ENCODE data around the gene EMD. TPM values are rescaled to one million over a fixed set of nuclear protein-coding genes. Genes with fewer than 3 reads are reported as not detected.

The EMD gene
- polyA plus RNA-seq, 1 donor (not counting 4 experiments of a cell fraction or from before 2014, with no cell fraction given): 36.9 TPM

GRCh38 chrX:154402622-154403127 is 23.6 kb downstream of the EMD start:
- dilution Hi-C loops (cut with MboI; ENCODE audit: extremely low pct_ligation_motif_present, low sequenced_read_pairs): no loop called here
- no peak for FAIRE-seq

GRCh38 chrX:154403192-154403591 is 24.1 kb downstream of the EMD start:
- peaks cover 6 to 18% of the 10 kb centered on the region in 2 experiments for H3K36me3 ChIP-seq (ENCODE audit: control insufficient read depth in 2 of 2, extremely low read depth in 1 of 2, insufficient read depth in 2 of 2, low read length in 2 of 2)
- H3K79me2 ChIP-seq (ENCODE audit: control insufficient read depth, insufficient read depth, low read length): peaks cover 13% of the 10 kb centered on the region
- FAIRE-seq (no peak), DNase-seq (ENCODE audit: low read depth, low spot score) (no peak)
- H2AFZ ChIP-seq (ENCODE audit: control insufficient read depth, low read length): no peak overlapping the region
- dilution Hi-C loops (cut with MboI; ENCODE audit: extremely low pct_ligation_motif_present, low sequenced_read_pairs): no loop called here
- H3K27me3 ChIP-seq (ENCODE audit: control insufficient read depth, extremely low read depth, insufficient read depth, low read length): no peaks in the 10 kb centered on the region
- no peak overlapping the region for H3K27ac ChIP-seq (ENCODE audit: control insufficient read depth, insufficient read depth, low read length)
- H4K20me1 ChIP-seq (ENCODE audit: control insufficient read depth, extremely low read depth, insufficient read depth, low read length): no peaks in the 10 kb centered on the region
- peaks cover 2% of the 10 kb centered on the region for H3K4me1 ChIP-seq (ENCODE audit: control insufficient read depth, extremely low read depth, insufficient read depth, low read length)
- no peak overlapping the region for H3K9ac ChIP-seq (ENCODE audit: control insufficient read depth, extremely low read depth, insufficient read depth, low read length)
- no peak for TF ChIP-seq CTCF (optimal IDR thresholded peaks at IDR 0.05 in 1 of 3, IDR thresholded peaks at IDR 0.05 in 1 of 3, conservative IDR thresholded peaks at IDR 0.05 in 1 of 3; ENCODE audit: extremely low read depth in 1 of 3, insufficient read depth in 2 of 3, low read length in 3 of 3)
- TF ChIP-seq EZH2 (IDR thresholded peaks at IDR 0.05; ENCODE audit: low read length): no peak
- H3K4me3 ChIP-seq (ENCODE audit: control insufficient read depth in 2 of 3, extremely low read depth in 1 of 3, insufficient read depth in 2 of 3, low read depth in 1 of 3, low read length in 3 of 3): no peak overlapping the region
- no peak overlapping the region for H3K4me2 ChIP-seq (ENCODE audit: control insufficient read depth, extremely low read depth, insufficient read depth, low read depth, low read length)
- H3K9me1 ChIP-seq (ENCODE audit: control insufficient read depth, extremely low read depth, insufficient read depth, low read length): no peaks in the 10 kb centered on the region
- no peaks in the 10 kb centered on the region for H3K9me3 ChIP-seq (ENCODE audit: control insufficient read depth, low read depth, low read length)

More at GRCh38 chrX:154402622-154403127, 23.6 kb downstream of the EMD start:
- TF ChIP-seq EZH2 (IDR thresholded peaks at IDR 0.05; ENCODE audit: low read length): no peak
- TF ChIP-seq CTCF (optimal IDR thresholded peaks at IDR 0.05 in 1 of 3, IDR thresholded peaks at IDR 0.05 in 1 of 3, conservative IDR thresholded peaks at IDR 0.05 in 1 of 3; ENCODE audit: extremely low read depth in 1 of 3, insufficient read depth in 2 of 3, low read length in 3 of 3): no peak
- Histone ChIP-seq H3K9me1 (ENCODE audit: control insufficient read depth, extremely low read depth, insufficient read depth, low read length) (no peaks in the 10 kb centered on the region), H3K4me3 (ENCODE audit: control insufficient read depth in 2 of 3, extremely low read depth in 1 of 3, insufficient read depth in 2 of 3, low read depth in 1 of 3, low read length in 3 of 3) (no peak overlapping the region), H3K4me2 (ENCODE audit: control insufficient read depth, extremely low read depth, insufficient read depth, low read depth, low read length) (no peak overlapping the region), H4K20me1 (ENCODE audit: control insufficient read depth, extremely low read depth, insufficient read depth, low read length) (no peaks in the 10 kb centered on the region), H3K27ac (ENCODE audit: control insufficient read depth, insufficient read depth, low read length) (peak overlapping the region; percentile 4), H3K9me3 (ENCODE audit: control insufficient read depth, low read depth, low read length) (no peaks in the 10 kb centered on the region), H3K9ac (ENCODE audit: control insufficient read depth, extremely low read depth, insufficient read depth, low read length) (no peak overlapping the region), H3K4me1 (ENCODE audit: control insufficient read depth, extremely low read depth, insufficient read depth, low read length) (peaks cover 2% of the 10 kb centered on the region), H3K27me3 (ENCODE audit: control insufficient read depth, extremely low read depth, insufficient read depth, low read length) (no peaks in the 10 kb centered on the region), H3K79me2 (ENCODE audit: control insufficient read depth, insufficient read depth, low read length) (peaks cover 13% of the 10 kb centered on the region), H3K36me3 (ENCODE audit: control insufficient read depth in 2 of 2, extremely low read depth in 1 of 2, insufficient read depth in 2 of 2, low read length in 2 of 2) (peaks cover 6 to 18% of the 10 kb centered on the region in 2 experiments), H2AFZ (ENCODE audit: control insufficient read depth, low read length) (no peak overlapping the region)
- no peak for DNase-seq (ENCODE audit: low read depth, low spot score)

Data from keratinocyte (primary cell).